ENCODE data around the gene NOX5.

The NOX5 gene

DNA sequence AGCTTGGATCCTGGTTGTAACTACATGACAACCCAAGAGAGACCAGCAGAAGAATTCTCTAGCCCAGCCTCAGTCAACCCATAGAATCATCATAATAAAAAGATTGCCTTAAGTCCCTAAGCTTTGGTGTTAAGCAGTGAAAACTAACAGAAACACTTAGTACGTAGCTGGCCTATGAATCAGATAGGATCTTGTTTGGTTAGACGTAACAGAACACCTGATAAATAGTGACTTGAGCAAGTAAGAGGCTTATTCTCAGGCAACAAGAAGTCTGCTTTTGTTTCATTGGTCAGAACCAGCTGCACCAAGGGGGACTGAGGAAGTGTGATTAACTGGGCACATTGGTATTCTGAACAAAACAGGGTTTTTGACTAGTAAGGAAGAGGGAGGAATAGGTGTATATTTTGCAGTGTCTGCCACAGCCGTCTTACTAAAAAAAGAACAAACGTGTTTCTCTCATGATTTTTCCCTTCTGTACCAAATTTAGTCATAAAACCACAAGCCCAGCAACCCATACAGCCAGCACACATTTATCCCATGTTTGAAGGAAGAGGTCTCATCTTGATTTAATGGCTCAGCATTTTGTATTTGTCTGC lies 92.6 kb downstream of the NOX5 start:
- DNase-seq = no peak

Measured in activated effector memory CD4-positive, alpha-beta T cell treated with Interleukin-2 at 50 U/mL for 16 hours (primary cell).